GM12875 (cell line): ENCODE data around the gene DOCK1.

Source experiments
- H3K4me3 ChIP-seq: one replicate; pipeline ENCODE4 v1.5.1; 2011; ENCODE audit warnings: low read depth, low read length, control low read depth
- CTCF ChIP-seq: IDR thresholded peaks from 2 replicates; pipeline ENCODE4 v1.5.1; 2011; ENCODE audit warnings: low read depth, mild to moderate bottlenecking, control low read depth, inconsistent platforms, low read length, moderate library complexity, borderline replicate concordance; ENCODE audit not compliant: insufficient read depth

Gene DOCK1

GRCh38 chr10:127485153-127485857 is 580.1 kb downstream of the DOCK1 start:
- no peak overlapping the region for H3K4me3 ChIP-seq
- TF ChIP-seq CTCF = no peak

- no peak for TF ChIP-seq CTCF
- H3K4me3 ChIP-seq = no peak overlapping the region
Observed at GRCh38 chr10:127486355-127486754, 581.1 kb downstream of the DOCK1 start.

GRCh38 chr10:127492607-127493250 is 587.5 kb downstream of the DOCK1 start:
- H3K4me3 ChIP-seq = no peak overlapping the region
- TF ChIP-seq CTCF = no peak

- TF ChIP-seq CTCF = no peak
- no peak overlapping the region for H3K4me3 ChIP-seq
Observed at GRCh38 chr10:127496035-127496434, 590.8 kb downstream of the DOCK1 start.

- no peak overlapping the region for H3K4me3 ChIP-seq
- no peak for TF ChIP-seq CTCF
Observed at GRCh38 chr10:127497685-127498084, 592.5 kb downstream of the DOCK1 start.

GRCh38 chr10:127498087-127498486 is 592.9 kb downstream of the DOCK1 start:
- H3K4me3 ChIP-seq = no peak overlapping the region
- TF ChIP-seq CTCF = no peak

GRCh38 chr10:127500127-127500526 is 594.9 kb downstream of the DOCK1 start:
- H3K4me3 ChIP-seq = no peak overlapping the region
- no peak for TF ChIP-seq CTCF
